ENCODE results near the gene TMSB4X.
"Not testable (repeated sequence)": the region's sequence is repeated elsewhere in the genome, so short reads cannot be mapped to it uniquely, and the experiment has no call there.

The TMSB4X gene

GRCh38 chrX:12974796-12975669 is at the start of gene TMSB4X:
TMSB4X (plus strand) TSS chrX:12975110.
- DNase-seq (ENCODE audit: low read depth): peak; percentile 70

DNA sequence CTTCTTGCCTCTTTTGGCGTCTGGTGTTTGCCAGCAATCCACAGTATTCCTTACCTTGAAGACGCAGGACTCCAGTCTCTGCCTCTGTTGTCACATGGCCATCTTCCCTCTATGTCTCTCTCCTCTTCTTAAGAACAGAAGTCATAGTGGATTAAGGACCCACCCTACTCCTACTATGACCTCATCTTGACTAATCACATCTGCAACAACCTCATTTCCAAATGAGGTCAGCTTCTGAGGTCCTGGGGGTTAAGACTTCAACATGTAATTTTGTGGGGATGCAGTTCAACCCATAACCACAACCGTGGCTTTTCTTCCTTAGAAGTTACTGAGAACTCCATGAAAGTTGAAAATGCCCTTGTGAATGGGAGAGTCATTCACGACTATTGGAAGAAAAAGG is 45.2 kb upstream of the TMSB4X start:
- no peak for DNase-seq (ENCODE audit: low read depth)

DNA sequence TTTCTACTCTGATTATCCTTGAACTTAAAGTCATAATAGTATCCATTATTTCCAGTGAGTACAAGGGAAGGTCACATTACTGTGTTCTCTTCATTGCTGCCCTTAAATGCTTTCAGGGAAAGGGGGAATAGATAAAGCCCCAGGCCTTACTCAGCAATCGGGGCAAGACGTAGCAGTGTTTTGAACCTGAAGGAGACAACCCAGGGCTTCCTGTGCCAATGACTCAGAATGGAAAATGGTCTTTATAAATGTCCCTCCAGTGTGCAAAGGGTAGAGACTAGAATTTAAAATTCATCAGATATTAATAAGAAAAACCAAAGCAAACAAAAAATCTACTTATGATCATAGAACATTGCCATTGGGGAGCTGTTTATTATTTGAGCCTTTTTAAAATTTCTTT is 44.8 kb upstream of the TMSB4X start:
- no peak for DNase-seq (ENCODE audit: low read depth)

DNA sequence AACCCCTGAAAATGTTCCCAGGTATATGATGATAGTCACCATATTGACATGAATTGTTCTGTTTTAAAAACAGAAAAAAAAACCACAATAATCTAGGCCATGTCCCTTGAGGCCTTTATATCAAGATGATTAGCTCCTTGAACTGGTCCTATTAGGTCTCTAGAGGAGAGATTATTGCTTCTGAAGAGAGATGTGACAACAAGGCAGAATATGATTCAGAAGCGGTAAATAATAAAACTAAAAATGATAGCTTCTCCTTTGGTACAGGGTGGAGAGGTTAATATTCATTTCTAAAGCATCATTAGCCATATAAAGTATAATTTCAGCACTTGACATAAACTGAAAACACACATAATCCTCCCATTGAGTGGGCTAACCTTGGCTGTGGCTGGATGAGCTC is 42.7 kb upstream of the TMSB4X start:
- DNase-seq (ENCODE audit: low read depth): no peak

DNA sequence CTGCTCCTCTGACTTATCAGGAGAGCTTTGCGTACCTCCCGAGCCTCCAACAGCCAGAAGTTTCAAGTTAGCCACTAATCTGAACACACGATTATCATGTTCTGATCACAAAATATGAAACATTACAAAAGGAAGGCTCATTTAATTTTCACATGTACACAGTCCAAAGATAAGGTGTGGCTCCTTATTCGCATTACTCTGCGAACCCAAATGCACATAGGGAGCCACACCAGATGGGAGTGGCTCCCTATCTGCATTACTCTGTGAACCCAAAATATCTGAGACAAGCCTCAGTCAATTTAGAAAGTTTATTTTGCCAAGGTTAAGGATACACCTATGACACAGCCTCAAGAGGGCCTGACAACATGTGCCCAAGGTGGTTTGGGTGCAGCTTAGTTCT is 40.1 kb upstream of the TMSB4X start:
- no peak for DNase-seq (ENCODE audit: low read depth)

GRCh38 chrX:12936947-12937346 is 38.0 kb upstream of the TMSB4X start:
- no peak for DNase-seq (ENCODE audit: low read depth)

DNA sequence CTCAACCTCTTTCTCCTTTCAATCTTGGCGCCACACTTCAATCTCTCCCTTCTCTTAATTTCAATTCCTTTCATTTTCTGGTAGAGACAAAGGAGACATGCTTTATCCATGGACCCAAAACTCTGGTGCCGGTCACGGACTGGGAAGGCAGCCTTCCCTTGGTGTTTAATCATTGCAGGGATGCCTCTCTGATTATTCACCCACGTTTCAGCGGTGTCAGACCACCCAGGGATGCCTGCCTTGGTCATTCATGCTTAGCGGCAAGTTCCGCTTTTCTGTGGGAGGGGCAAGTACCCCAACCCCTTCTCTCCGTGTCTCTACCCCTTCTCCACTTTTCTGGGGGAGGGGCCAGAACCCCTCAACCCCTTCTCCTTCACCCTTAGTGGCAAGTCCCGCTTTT is 34.4 kb upstream of the TMSB4X start:
- DNase-seq (ENCODE audit: low read depth): not testable (repeated sequence)

DNA sequence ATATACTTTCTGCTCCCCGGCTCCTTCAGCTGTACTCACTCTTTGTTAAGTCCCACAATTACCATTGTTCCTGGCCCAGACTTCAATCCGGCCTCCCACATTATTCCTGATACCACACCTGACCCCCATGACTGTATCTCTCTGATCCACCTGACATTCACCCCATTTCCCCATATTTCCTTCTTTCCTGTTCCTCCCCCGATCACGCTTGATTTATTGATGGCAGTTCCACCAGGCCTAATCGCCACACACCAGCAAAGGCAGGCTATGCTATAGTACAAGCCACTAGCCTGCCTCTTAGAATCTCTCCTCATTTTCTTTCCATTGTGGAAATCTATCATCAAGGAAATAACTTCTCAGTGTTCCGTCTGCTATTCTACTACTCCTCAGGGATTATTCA is 31.3 kb upstream of the TMSB4X start:
- not testable (repeated sequence) for DNase-seq (ENCODE audit: low read depth)

DNA sequence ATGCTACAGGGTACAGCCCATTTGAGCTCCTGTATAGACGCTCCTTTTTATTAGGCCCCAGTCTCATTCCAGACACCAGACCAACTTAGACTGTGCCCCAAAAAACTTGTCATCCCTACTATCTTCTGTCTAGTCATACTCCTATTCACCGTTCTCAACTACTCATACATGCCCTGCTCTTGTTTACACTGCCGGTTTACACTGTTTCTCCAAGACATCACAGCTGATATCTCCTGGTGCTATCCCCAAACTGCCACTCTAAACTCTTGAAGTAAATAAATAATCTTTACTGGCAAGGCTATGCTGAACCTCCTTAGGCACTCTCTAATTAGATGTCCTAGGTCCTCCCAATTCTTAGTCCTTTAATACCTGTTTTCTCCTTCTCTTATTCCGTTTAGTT is 30.5 kb upstream of the TMSB4X start:
- DNase-seq (ENCODE audit: low read depth): not testable (repeated sequence)

DNA sequence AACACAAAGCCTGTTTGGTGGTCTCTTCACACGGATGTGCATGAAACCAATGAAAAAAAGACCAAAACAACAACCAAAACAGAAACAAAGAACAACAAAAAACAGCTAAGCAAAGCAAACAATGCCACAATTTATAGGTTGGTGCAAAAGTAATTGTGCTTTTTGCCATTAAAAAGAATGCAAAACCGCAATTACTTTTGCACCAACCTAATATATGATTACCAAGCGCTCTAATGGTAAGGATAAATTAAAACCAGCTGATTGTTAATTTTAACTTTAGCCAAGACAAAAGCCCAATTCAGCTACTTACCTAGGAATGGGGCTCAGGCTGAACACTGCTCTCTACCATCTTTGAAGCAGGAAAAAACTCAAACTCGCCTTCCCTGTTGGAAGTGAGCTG is 29.4 kb upstream of the TMSB4X start:
- no peak for DNase-seq (ENCODE audit: low read depth)

DNA sequence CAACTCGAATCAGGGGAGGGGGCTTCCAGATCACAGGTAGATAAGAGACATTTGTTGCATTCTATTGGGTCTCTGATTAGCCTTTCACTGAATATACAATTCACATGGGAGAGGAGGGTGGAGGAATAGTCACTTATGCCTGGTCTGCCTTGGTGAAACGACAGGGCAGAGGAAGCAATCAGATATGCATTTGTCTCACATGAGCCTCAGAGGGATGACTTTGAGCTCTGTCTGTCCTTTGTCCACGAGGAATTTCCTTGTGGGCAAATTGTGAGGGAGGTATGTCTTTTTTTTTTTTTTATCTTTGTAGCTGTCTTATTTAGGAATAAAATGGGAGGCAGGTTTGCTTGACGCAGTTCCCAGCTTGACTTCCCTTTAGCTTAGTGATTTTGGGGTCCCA is 28.5 kb upstream of the TMSB4X start:
- DNase-seq (ENCODE audit: low read depth): no peak

DNA sequence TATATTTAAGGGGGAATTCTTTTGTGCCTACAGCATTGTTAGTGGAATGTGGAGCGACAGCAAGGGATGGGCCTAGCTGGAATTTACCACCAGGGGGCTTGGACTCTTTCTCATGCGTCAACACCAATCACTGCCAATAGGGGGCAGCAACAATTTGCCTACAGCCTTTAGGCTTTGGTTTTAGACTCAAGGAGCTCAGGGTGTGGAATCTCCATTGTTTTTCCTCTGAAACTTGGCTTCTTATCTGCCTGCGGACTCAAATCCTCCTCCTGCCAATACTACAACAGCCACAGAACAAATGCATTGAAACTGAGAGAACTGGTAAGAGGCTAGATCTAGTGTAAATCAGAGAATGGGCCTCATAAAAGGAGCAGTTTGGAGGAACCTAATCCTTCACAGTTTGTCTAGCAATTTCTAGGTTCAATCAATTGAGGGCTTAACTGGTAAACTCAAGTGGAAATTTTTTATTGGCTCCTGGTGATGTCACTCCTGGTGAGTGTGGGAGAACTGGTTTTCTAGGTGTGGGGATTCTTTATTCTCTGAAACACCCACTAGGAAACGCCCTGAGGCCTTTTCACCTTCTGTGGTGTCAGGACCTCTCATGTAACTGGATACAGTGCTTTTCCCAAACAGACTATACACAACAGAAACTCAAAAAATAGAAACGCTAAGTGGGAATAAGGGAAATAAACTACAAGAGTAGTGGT is 27.9 kb upstream of the TMSB4X start:
- DNase-seq (ENCODE audit: low read depth): peak; percentile 64

DNA sequence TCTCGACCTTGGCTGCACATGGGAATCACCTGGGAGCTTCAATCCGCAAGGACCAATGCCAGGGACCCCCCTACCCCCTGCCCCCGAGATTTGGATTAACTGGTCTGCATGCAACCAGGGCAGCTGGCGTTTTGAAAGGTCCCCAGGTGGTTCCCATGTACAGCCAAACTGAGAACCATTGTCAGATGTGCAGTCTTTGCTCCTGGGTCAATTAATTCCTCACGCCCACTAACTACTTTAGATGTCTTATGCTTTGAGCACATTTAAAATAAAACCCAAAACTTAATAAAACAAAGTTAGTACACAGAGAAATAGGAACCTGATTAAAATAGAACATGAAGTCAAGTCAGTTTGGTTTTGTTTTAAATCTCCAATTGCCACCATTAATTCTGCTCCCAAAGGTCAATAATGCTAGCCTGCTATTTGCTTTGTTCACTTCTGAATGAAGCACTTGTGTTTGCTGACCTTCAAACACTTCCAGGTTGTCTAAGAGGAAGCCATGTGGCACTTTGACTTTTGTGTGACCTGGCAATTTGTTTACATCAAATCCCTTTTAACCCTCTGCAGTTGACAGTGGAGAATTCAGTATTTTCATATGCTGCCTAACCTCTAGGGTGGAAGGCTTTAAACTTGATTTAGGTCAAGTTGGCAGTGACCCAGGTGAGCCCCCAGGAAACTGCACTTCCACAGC is 27.2 kb upstream of the TMSB4X start:
- no peak for DNase-seq (ENCODE audit: low read depth)

DNA sequence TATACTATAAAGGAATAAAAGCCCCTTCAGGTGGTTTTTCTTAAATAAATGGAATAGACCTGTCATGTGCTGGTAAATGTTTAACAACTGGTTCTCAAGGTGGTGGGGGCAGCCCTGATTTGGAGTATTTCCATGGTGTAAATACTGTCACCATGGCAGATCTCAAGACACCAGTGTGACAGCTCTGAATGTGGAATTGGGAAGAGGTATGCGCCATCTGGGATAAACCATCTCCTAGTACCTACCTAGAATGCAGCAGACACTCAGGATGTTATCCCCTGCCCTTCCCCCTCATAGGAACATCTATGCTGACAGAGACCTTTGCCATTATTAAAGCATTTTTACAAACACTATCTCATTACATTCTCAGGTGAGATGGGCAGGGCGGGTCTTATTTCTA is 26.4 kb upstream of the TMSB4X start:
- no peak for DNase-seq (ENCODE audit: low read depth)

DNA sequence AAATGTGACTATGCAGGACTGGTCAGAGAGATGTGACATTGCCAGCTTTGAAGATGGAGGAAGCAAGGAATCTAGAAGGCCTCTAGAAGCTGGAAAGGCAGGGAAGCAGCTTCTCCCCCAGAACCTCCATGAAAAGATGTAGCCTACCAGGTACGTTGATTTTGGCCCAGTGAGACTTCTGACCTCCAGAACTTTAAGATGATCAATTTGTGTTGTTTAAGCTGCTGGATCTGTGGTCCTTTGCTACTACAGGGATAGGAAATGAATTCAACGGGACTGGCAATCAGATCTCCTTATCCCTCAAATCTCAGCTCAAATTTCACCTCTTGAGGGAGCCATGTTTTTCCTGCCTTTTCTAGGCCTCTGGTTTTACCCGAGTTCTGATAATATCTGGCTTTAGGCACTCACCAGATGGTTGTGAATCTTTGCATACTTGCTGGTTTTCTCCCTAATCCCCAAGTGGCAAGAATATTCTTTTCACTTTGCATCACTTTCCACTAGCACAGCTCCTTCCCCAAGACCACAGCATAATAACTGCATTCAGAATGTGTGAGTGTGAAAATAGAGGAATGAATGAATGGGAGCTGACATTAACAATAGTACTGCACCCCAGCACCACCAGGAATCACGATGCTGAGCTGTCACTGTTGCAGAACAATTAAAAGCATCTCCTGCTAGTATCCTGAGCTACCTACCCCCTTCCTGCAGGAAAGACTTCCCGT is 25.5 kb upstream of the TMSB4X start:
- DNase-seq (ENCODE audit: low read depth): no peak

- peak; percentile 82 for DNase-seq (ENCODE audit: low read depth)
Observed at GRCh38 chrX:12949927-12950656, 24.8 kb upstream of the TMSB4X start.

- peak; percentile 54 for DNase-seq (ENCODE audit: low read depth)
Observed at GRCh38 chrX:12950851-12951594, 23.9 kb upstream of the TMSB4X start.

- DNase-seq (ENCODE audit: low read depth): no peak
Observed at GRCh38 chrX:12951595-12951975, 23.3 kb upstream of the TMSB4X start.

DNA sequence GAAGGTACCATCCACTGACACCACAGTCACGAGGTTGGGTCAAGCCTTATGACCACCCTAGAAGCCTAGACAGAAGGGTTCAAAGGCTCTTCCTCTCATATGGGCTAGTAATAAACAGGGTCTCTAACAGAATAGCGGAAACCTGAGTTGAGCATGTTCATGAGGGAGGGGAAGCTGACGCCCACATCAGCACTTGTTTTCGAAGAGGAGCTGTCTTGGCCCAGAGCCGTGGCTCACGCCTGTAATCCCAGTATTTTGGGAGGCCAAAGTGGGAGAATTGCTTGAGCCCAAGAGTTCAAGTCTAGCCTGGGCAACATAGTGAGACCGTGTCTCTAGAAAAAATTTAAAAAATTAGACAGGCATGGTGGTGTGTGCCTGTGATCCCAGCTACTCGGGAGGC is 21.5 kb upstream of the TMSB4X start:
- no peak for DNase-seq (ENCODE audit: low read depth)

GRCh38 chrX:12954376-12954775 is 20.5 kb upstream of the TMSB4X start:
- DNase-seq (ENCODE audit: low read depth): no peak

DNA sequence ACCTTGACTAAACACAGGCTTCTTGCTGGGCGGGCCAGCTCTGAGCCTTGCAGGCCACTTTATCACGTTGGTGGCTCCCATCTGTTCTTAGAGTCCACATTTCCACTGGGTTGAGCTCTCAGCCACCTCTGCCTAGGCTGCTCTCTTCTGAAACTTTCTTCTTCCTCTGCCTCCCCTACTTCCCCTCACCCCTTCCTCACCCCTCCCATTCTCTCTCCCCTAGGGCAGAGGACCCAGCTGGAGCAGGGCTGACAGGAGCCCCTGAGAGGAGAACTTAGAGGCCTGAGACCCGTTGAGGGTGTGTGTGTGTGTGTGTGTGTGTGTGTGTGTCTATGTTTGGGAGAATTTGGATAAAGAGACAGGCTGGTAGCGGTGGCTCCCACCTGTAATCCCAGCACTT is 19.9 kb upstream of the TMSB4X start:
- DNase-seq (ENCODE audit: low read depth): no peak

Measured in activated T-helper 9 cell treated with anti-CD3 and anti-CD28 coated beads, Interleukin-2, amount 50 U/mL, for 16 hours (primary cell).